K562 treated with DMSO at 1 percent for 4 hours (cell line): ENCODE results near the gene BBOF1. TPM values are rescaled to one million over a fixed set of nuclear protein-coding genes. Genes with fewer than 3 reads are reported as not detected.

Experiments used
- total RNA-seq: library from RNA; unstranded; fragments of 300-600 nt; gene quantifications from 2 replicates; pipeline ENCODE4 v1.2.3, GENCODE V29; 2022; ENCODE audit not compliant: insufficient read depth

Gene BBOF1, protein sequence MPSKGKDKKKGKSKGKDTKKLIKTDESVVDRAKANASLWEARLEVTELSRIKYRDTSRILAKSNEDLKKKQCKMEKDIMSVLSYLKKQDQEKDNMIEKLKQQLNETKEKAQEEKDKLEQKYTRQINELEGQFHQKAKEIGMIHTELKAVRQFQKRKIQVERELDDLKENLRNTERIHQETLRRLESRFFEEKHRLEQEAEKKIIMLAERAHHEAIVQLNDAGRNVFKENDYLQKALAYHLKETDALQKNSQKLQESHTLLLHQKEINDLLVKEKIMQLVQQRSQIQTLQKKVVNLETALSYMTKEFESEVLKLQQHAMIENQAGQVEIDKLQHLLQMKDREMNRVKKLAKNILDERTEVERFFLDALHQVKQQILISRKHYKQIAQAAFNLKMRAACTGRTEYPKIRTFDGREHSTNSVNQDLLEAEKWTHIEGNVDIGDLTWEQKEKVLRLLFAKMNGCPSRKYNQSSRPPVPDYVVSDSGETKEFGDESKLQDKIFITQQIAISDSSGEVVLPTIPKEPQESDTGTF
- 1.5 and 3.3 TPM in 2 replicates for total RNA-seq

GRCh38 chr14:74018586-74019407, at the start of gene BBOF1, which contains the start of gene ENTPD5:
Gene BBOF1, plus strand, starts transcription at chr14:74019349. Its CDS starts 130 bp downstream, at chr14:74019479.
Gene ENTPD5, minus strand, starts transcription at chr14:74019288. Its CDS starts 31,186 bp downstream, at chr14:73988102.

GRCh38 chr14:74084277-74085046, 65.3 kb downstream of the BBOF1 start, which contains the start of the genes ALDH6A1 and LIN52:
Gene ALDH6A1, minus strand, starts transcription at chr14:74084453. Its CDS starts 59 bp downstream, at chr14:74084394.
Gene LIN52, plus strand, starts transcription at chr14:74084956. Its CDS starts 19 bp downstream, at chr14:74084975.

Other genes with a start within 250 kb of the BBOF1 start
- gene PTGR2, start 167.5 kb upstream of the BBOF1 start, total RNA-seq = 4.1 and 5.8 TPM in 2 replicates
- 21.8 and 25.1 TPM in 2 replicates for gene ZNF410, start 132.5 kb upstream of the BBOF1 start, total RNA-seq
- gene FAM161B, start 69.3 kb upstream of the BBOF1 start, total RNA-seq = 1.4 TPM in 2 replicates
- gene COQ6, start 69.0 kb upstream of the BBOF1 start, total RNA-seq = 11.6 and 12.0 TPM in 2 replicates
- 5.5 and 5.8 TPM in 2 replicates for gene ENTPD5, start 61 bp upstream of the BBOF1 start, total RNA-seq
- gene ALDH6A1, start 65.1 kb downstream of the BBOF1 start, total RNA-seq = 1.3 and 3.5 TPM in 2 replicates
- gene LIN52, start 65.6 kb downstream of the BBOF1 start, total RNA-seq = 6.0 and 8.0 TPM in 2 replicates
- gene VSX2, start 220.1 kb downstream of the BBOF1 start, total RNA-seq = not detected in 2 replicates